HEK293 (cell line): ENCODE measurements around the gene ACTL6B.

Experiments
- CTCF ChIA-PET: fragments of 350-600 bp; formaldehyde crosslinking; extraction: SDS; loops from one replicate; lab custom pipeline; 2021; ENCODE audit warnings: antibody characterized with exemption; lab: Yijun Ruan, JAX
- POLR2A ChIA-PET: fragments of 300-600 bp; formaldehyde crosslinking; extraction: SDS; loops from one replicate; lab custom pipeline; 2020; ENCODE audit warnings: antibody characterized with exemption, inconsistent platforms; lab: Yijun Ruan, JAX
- H3K27ac ChIP-seq: fragments of 200-500 bp; sonication (Bioruptor generic); 2 replicates; pipeline ENCODE4 v1.5.1; 2014; ENCODE audit warnings: low read depth, low read length, control low read depth, inconsistent platforms; ENCODE audit errors: extremely low read depth
- H3K36me3 ChIP-seq, 2 experiments: fragments of 200-500 bp in 1 of 2; sonication (Bioruptor generic) in 1 of 2; 1 replicate in 1 of 2; 2 replicates in 1 of 2; pipeline ENCODE4 v1.5.1; 2014 to 2017; ENCODE audit warnings: inconsistent platforms in 2 of 2, low read length in 2 of 2; ENCODE audit not compliant: control insufficient read depth in 2 of 2, insufficient read depth in 1 of 2
- H3K4me1 ChIP-seq: fragments of 200-500 bp; sonication (Bioruptor generic); 2 replicates; pipeline ENCODE4 v1.5.1; 2014; ENCODE audit warnings: mild to moderate bottlenecking, low read length, inconsistent platforms; ENCODE audit not compliant: control insufficient read depth, insufficient read depth
- H3K4me3 ChIP-seq: 2 replicates; pipeline ENCODE4 v1.5.1; 2011; ENCODE audit warnings: low read depth, mild to moderate bottlenecking, control low read depth, low read length, moderate library complexity
- H3K9me3 ChIP-seq: fragments of 200-500 bp; sonication (Bioruptor generic); 2 replicates; pipeline ENCODE4 v1.5.1; 2014; ENCODE audit warnings: low read depth, low read length, inconsistent platforms; ENCODE audit not compliant: control insufficient read depth, insufficient read depth
- EGR2 ChIP-seq: fragments of 450-650 bp; formaldehyde crosslinking; IDR thresholded peaks from 2 replicates; pipeline ENCODE4 v1.5.1; 2016; ENCODE audit warnings: low read depth, missing biosample characterization, missing genetic modification characterization
- GLIS1 ChIP-seq: fragments of 450-650 bp; formaldehyde crosslinking; IDR thresholded peaks from 2 replicates; pipeline ENCODE4 v1.5.1; 2016; ENCODE audit warnings: missing biosample characterization, missing genetic modification characterization
- IKZF3 ChIP-seq: fragments of 450-650 bp; IDR thresholded peaks from 2 replicates; pipeline ENCODE4 v1.5.0; 2018; ENCODE audit warnings: missing biosample characterization, mild to moderate bottlenecking, missing genetic modification characterization, moderate library complexity
- KLF1 ChIP-seq: fragments of 450-650 bp; formaldehyde crosslinking; IDR thresholded peaks from 2 replicates; pipeline ENCODE4 v1.5.1; 2016; ENCODE audit warnings: missing biosample characterization, missing genetic modification characterization
- KLF7 ChIP-seq: fragments of 450-650 bp; formaldehyde crosslinking; IDR thresholded peaks from 2 replicates; pipeline ENCODE4 v1.5.1; 2016; ENCODE audit warnings: missing biosample characterization, missing genetic modification characterization, borderline replicate concordance
- SP2 ChIP-seq: fragments of 450-650 bp; formaldehyde crosslinking; IDR thresholded peaks from 2 replicates; pipeline ENCODE4 v1.5.1; 2016; ENCODE audit warnings: missing biosample characterization, missing genetic modification characterization
- SP7 ChIP-seq: fragments of 450-650 bp; formaldehyde crosslinking; IDR thresholded peaks from 2 replicates; pipeline ENCODE4 v1.5.1; 2016; ENCODE audit warnings: missing biosample characterization, missing genetic modification characterization
- ZBTB1 ChIP-seq: fragments of 450-650 bp; formaldehyde crosslinking; IDR thresholded peaks from 2 replicates; pipeline ENCODE4 v1.5.1; 2016; ENCODE audit warnings: missing biosample characterization, missing genetic modification characterization
- ZBTB17 ChIP-seq: fragments of 450-650 bp; formaldehyde crosslinking; IDR thresholded peaks from 2 replicates; pipeline ENCODE4 v1.5.1; 2016; ENCODE audit warnings: missing biosample characterization, missing genetic modification characterization
- ZFHX2 ChIP-seq: fragments of 450-650 bp; formaldehyde crosslinking; conservative IDR thresholded peaks from 2 replicates; pipeline ENCODE4 v1.5.1; 2016; ENCODE audit warnings: missing biosample characterization, missing genetic modification characterization
- ZNF112 ChIP-seq: fragments of 450-650 bp; formaldehyde crosslinking; IDR thresholded peaks from 2 replicates; pipeline ENCODE4 v1.5.0; 2017; ENCODE audit warnings: missing biosample characterization, missing genetic modification characterization
- ZNF211 ChIP-seq: fragments of 450-650 bp; formaldehyde crosslinking; IDR thresholded peaks from 2 replicates; pipeline ENCODE4 v1.5.1; 2016; ENCODE audit warnings: low read depth, missing biosample characterization, missing genetic modification characterization
- ZNF600 ChIP-seq: fragments of 450-650 bp; formaldehyde crosslinking; IDR thresholded peaks from 2 replicates; pipeline ENCODE4 v1.5.1; 2016; ENCODE audit warnings: missing biosample characterization, missing genetic modification characterization
- ZNF791 ChIP-seq: fragments of 450-650 bp; formaldehyde crosslinking; IDR thresholded peaks from 2 replicates; pipeline ENCODE4 v1.5.1; 2016; ENCODE audit warnings: missing biosample characterization, missing genetic modification characterization
- TF ChIP-seq, protein P1 (sequence below): fragments of 450-650 bp; formaldehyde crosslinking; conservative IDR thresholded peaks from 2 replicates; pipeline ENCODE4 v1.5.1; 2016; ENCODE audit warnings: low read depth, missing biosample characterization, missing genetic modification characterization
- TF ChIP-seq, protein P2 (sequence below): fragments of 450-650 bp; formaldehyde crosslinking; IDR thresholded peaks from 2 replicates; pipeline ENCODE4 v1.5.1; 2016; ENCODE audit warnings: missing biosample characterization, missing genetic modification characterization
- TF ChIP-seq, protein P3 (sequence below): fragments of 450-650 bp; formaldehyde crosslinking; IDR thresholded peaks from 2 replicates; pipeline ENCODE4 v1.5.1; 2016; ENCODE audit warnings: missing biosample characterization, missing genetic modification characterization
- TF ChIP-seq, protein P4 (sequence below): fragments of 450-650 bp; formaldehyde crosslinking; IDR thresholded peaks from 2 replicates; pipeline ENCODE4 v1.5.1; 2016; ENCODE audit warnings: missing biosample characterization, missing genetic modification characterization
- TF ChIP-seq, protein P5 (sequence below): fragments of 450-650 bp; formaldehyde crosslinking; IDR thresholded peaks from 2 replicates; pipeline ENCODE4 v1.5.1; 2016; ENCODE audit warnings: missing biosample characterization, missing genetic modification characterization
- TF ChIP-seq, protein P6 (sequence below): fragments of 450-650 bp; formaldehyde crosslinking; IDR thresholded peaks from 2 replicates; pipeline ENCODE4 v1.5.1; 2016; ENCODE audit warnings: missing biosample characterization, missing genetic modification characterization

ACTL6B gene

DNA sequence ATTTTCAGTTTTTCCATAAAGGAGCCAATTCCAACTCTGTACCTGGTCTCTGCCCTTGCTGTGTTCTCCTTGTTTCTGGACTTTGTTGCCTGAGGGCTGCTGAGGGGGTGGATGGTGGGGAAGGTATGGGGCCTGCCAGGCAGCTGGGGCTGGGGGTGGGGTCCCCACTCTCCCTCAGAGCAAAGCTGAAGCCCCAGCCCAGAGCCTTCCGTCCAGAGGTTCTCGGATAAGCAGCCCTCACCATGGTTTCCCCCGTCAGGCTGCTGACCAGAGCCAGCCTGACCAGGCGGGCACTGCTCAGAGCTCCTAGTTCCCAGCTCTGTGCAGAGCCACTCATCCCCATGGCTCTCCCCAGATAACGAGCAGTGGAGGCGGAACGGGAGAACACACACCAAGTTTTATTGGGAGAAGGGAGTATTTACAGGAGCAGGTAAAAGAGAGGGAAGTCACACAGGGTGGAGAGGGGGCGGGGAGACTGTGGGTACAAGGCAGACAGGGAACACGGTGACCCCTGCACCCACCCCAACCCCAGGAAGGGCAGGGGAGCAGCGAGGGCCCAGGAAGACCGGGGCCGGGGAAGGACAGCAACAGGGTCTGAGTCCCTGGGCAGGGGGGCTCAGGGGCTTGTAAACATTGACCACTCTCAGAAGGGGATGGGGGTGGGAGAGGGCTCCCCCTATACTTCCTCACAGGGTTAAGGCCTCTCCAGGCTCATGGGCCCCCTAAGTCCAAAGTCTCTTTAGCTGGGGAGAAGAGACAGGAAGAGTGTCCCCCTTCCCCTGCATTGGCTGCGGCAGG, 23.1 kb upstream of the ACTL6B start:
- Histone ChIP-seq H3K4me3 (no peak overlapping the region), H3K4me1 (peaks cover 6% of the 10 kb centered on the region; the same call in 1 of the 2 replicates), H3K36me3 (peaks cover 0 to 72% of the 10 kb centered on the region in 2 experiments; a peak in 2 of 3 replicates), H3K27ac (peak overlapping the region; percentile 49; the same call in 1 of the 2 replicates), H3K9me3 (no peaks in the 10 kb centered on the region)
- ChIA-PET CTCF (interaction anchor here (8.4 kb wide), 1 partner anchor 12 kb away, joined by 77 read pairs; no protein-coding TSS in a partner anchor), POLR2A (interaction anchor here (1.0 to 1.6 kb wide), 3 partner anchors 14 to 93 kb away, joined by 3 to 7 read pairs (median 3); partner anchors contain the start of genes FBXO24, LRCH4 and MOSPD3)
- TF ChIP-seq KLF1 (tag by site-specific recombination) (no peak), ZFHX2 (tag by site-specific recombination) (peak; percentile 80), ZNF791 (tag by site-specific recombination) (no peak), KLF7 (no peak), SP7 (tag by site-specific recombination) (peak; percentile 50), ZBTB1 (tag by site-specific recombination) (no peak), SP2 (peak; percentile 64), ZNF211 (tag by site-specific recombination) (no peak), GLIS1 (tag by site-specific recombination) (peak; percentile 84), ZNF112 (tag by site-specific recombination) (no peak), ZBTB17 (tag by site-specific recombination) (peak; percentile 55), ZNF600 (tag by site-specific recombination) (peak; percentile 76), IKZF3 (tag by site-specific recombination) (peak; percentile 65), EGR2 (peak; percentile 73; the same call in 1 of the 2 replicates)
- TF ChIP-seq, protein P1, sequence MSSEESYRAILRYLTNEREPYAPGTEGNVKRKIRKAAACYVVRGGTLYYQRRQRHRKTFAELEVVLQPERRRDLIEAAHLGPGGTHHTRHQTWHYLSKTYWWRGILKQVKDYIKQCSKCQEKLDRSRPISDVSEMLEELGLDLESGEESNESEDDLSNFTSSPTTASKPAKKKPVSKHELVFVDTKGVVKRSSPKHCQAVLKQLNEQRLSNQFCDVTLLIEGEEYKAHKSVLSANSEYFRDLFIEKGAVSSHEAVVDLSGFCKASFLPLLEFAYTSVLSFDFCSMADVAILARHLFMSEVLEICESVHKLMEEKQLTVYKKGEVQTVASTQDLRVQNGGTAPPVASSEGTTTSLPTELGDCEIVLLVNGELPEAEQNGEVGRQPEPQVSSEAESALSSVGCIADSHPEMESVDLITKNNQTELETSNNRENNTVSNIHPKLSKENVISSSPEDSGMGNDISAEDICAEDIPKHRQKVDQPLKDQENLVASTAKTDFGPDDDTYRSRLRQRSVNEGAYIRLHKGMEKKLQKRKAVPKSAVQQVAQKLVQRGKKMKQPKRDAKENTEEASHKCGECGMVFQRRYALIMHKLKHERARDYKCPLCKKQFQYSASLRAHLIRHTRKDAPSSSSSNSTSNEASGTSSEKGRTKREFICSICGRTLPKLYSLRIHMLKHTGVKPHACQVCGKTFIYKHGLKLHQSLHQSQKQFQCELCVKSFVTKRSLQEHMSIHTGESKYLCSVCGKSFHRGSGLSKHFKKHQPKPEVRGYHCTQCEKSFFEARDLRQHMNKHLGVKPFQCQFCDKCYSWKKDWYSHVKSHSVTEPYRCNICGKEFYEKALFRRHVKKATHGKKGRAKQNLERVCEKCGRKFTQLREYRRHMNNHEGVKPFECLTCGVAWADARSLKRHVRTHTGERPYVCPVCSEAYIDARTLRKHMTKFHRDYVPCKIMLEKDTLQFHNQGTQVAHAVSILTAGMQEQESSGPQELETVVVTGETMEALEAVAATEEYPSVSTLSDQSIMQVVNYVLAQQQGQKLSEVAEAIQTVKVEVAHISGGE (tag by site-specific recombination) = no peak
- TF ChIP-seq, protein P2, sequence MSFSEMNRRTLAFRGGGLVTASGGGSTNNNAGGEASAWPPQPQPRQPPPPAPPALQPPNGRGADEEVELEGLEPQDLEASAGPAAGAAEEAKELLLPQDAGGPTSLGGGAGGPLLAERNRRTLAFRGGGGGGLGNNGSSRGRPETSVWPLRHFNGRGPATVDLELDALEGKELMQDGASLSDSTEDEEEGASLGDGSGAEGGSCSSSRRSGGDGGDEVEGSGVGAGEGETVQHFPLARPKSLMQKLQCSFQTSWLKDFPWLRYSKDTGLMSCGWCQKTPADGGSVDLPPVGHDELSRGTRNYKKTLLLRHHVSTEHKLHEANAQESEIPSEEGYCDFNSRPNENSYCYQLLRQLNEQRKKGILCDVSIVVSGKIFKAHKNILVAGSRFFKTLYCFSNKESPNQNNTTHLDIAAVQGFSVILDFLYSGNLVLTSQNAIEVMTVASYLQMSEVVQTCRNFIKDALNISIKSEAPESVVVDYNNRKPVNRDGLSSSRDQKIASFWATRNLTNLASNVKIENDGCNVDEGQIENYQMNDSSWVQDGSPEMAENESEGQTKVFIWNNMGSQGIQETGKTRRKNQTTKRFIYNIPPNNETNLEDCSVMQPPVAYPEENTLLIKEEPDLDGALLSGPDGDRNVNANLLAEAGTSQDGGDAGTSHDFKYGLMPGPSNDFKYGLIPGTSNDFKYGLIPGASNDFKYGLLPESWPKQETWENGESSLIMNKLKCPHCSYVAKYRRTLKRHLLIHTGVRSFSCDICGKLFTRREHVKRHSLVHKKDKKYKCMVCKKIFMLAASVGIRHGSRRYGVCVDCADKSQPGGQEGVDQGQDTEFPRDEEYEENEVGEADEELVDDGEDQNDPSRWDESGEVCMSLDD (tag by site-specific recombination) = peak; percentile 27; the same call in 1 of the 2 replicates
- TF ChIP-seq, protein P3, sequence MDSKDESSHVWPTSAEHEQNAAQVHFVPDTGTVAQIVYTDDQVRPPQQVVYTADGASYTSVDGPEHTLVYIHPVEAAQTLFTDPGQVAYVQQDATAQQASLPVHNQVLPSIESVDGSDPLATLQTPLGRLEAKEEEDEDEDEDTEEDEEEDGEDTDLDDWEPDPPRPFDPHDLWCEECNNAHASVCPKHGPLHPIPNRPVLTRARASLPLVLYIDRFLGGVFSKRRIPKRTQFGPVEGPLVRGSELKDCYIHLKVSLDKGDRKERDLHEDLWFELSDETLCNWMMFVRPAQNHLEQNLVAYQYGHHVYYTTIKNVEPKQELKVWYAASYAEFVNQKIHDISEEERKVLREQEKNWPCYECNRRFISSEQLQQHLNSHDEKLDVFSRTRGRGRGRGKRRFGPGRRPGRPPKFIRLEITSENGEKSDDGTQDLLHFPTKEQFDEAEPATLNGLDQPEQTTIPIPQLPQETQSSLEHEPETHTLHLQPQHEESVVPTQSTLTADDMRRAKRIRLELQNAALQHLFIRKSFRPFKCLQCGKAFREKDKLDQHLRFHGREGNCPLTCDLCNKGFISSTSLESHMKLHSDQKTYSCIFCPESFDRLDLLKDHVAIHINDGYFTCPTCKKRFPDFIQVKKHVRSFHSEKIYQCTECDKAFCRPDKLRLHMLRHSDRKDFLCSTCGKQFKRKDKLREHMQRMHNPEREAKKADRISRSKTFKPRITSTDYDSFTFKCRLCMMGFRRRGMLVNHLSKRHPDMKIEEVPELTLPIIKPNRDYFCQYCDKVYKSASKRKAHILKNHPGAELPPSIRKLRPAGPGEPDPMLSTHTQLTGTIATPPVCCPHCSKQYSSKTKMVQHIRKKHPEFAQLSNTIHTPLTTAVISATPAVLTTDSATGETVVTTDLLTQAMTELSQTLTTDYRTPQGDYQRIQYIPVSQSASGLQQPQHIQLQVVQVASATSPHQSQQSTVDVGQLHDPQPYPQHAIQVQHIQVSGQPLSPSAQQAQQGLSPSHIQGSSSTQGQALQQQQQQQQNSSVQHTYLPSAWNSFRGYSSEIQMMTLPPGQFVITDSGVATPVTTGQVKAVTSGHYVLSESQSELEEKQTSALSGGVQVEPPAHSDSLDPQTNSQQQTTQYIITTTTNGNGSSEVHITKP (tag by site-specific recombination) = peak; percentile 15; the same call in 1 of the 2 replicates
- TF ChIP-seq, protein P4, sequence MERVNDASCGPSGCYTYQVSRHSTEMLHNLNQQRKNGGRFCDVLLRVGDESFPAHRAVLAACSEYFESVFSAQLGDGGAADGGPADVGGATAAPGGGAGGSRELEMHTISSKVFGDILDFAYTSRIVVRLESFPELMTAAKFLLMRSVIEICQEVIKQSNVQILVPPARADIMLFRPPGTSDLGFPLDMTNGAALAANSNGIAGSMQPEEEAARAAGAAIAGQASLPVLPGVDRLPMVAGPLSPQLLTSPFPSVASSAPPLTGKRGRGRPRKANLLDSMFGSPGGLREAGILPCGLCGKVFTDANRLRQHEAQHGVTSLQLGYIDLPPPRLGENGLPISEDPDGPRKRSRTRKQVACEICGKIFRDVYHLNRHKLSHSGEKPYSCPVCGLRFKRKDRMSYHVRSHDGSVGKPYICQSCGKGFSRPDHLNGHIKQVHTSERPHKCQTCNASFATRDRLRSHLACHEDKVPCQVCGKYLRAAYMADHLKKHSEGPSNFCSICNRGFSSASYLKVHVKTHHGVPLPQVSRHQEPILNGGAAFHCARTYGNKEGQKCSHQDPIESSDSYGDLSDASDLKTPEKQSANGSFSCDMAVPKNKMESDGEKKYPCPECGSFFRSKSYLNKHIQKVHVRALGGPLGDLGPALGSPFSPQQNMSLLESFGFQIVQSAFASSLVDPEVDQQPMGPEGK = peak; percentile 58
- TF ChIP-seq, protein P5, sequence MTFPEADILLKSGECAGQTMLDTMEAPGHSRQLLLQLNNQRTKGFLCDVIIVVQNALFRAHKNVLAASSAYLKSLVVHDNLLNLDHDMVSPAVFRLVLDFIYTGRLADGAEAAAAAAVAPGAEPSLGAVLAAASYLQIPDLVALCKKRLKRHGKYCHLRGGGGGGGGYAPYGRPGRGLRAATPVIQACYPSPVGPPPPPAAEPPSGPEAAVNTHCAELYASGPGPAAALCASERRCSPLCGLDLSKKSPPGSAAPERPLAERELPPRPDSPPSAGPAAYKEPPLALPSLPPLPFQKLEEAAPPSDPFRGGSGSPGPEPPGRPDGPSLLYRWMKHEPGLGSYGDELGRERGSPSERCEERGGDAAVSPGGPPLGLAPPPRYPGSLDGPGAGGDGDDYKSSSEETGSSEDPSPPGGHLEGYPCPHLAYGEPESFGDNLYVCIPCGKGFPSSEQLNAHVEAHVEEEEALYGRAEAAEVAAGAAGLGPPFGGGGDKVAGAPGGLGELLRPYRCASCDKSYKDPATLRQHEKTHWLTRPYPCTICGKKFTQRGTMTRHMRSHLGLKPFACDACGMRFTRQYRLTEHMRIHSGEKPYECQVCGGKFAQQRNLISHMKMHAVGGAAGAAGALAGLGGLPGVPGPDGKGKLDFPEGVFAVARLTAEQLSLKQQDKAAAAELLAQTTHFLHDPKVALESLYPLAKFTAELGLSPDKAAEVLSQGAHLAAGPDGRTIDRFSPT (tag by site-specific recombination) = peak; percentile 43; the same call in 1 of the 2 replicates
- TF ChIP-seq, protein P6, sequence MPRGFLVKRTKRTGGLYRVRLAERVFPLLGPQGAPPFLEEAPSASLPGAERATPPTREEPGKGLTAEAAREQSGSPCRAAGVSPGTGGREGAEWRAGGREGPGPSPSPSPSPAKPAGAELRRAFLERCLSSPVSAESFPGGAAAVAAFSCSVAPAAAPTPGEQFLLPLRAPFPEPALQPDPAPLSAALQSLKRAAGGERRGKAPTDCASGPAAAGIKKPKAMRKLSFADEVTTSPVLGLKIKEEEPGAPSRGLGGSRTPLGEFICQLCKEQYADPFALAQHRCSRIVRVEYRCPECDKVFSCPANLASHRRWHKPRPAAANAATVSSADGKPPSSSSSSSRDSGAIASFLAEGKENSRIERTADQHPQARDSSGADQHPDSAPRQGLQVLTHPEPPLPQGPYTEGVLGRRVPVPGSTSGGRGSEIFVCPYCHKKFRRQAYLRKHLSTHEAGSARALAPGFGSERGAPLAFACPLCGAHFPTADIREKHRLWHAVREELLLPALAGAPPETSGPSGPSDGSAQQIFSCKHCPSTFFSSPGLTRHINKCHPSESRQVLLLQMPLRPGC (tag by site-specific recombination) = no peak
